ENCODE measurements around the gene KIRREL1.

The KIRREL1 gene

GRCh38 chr1:157993147-157993917 lies at the start of gene KIRREL1:
Gene KIRREL1, plus strand, starts transcription at chr1:157993645. Its CDS starts 32 bp downstream, at chr1:157993677.
- peak within 1 kb of the TSS; percentile 75 for H3K4me3 Mint-ChIP-seq
- H3K9me3 Mint-ChIP-seq = no peaks in the 10 kb centered on the region
- H3K36me3 Mint-ChIP-seq = no peaks in the 10 kb centered on the region
- H3K27ac Mint-ChIP-seq = no peak within 1 kb of the TSS
- peaks cover 11% of the 10 kb centered on the region for H3K4me1 Mint-ChIP-seq
- H3K27me3 Mint-ChIP-seq = peaks cover 22% of the 10 kb centered on the region

GRCh38 chr1:157944663-157945280 lies 48.7 kb upstream of the KIRREL1 start:
- Mint-ChIP-seq H3K4me1 (no peaks in the 10 kb centered on the region), H3K36me3 (no peaks in the 10 kb centered on the region), H3K27me3 (peaks cover 8% of the 10 kb centered on the region), H3K9me3 (no peaks in the 10 kb centered on the region), H3K4me3 (no peak overlapping the region), H3K27ac (no peak overlapping the region)

- H3K4me3 Mint-ChIP-seq = no peak overlapping the region
- no peaks in the 10 kb centered on the region for H3K4me1 Mint-ChIP-seq
- H3K27ac Mint-ChIP-seq = no peak overlapping the region
- H3K36me3 Mint-ChIP-seq = no peaks in the 10 kb centered on the region
- peaks cover 8% of the 10 kb centered on the region for H3K27me3 Mint-ChIP-seq
- H3K9me3 Mint-ChIP-seq = no peaks in the 10 kb centered on the region
These were observed 45.0 kb upstream of the KIRREL1 start for GRCh38 chr1:157948312-157949073.

GRCh38 chr1:157949074-157949354 lies 44.4 kb upstream of the KIRREL1 start:
- H3K4me1 Mint-ChIP-seq = no peaks in the 10 kb centered on the region
- no peaks in the 10 kb centered on the region for H3K36me3 Mint-ChIP-seq
- H3K27ac Mint-ChIP-seq = no peak overlapping the region
- peaks cover 8% of the 10 kb centered on the region for H3K27me3 Mint-ChIP-seq
- no peaks in the 10 kb centered on the region for H3K9me3 Mint-ChIP-seq
- no peak overlapping the region for H3K4me3 Mint-ChIP-seq

- peaks cover 10% of the 10 kb centered on the region for H3K27me3 Mint-ChIP-seq
- H3K27ac Mint-ChIP-seq = no peak overlapping the region
- H3K9me3 Mint-ChIP-seq = no peaks in the 10 kb centered on the region
- H3K4me3 Mint-ChIP-seq = no peak overlapping the region
- no peaks in the 10 kb centered on the region for H3K4me1 Mint-ChIP-seq
- H3K36me3 Mint-ChIP-seq = no peaks in the 10 kb centered on the region
These were observed 42.2 kb upstream of the KIRREL1 start for GRCh38 chr1:157951230-157951629.

- H3K36me3 Mint-ChIP-seq = no peaks in the 10 kb centered on the region
These were observed 40.8 kb upstream of the KIRREL1 start for GRCh38 chr1:157952601-157953000.

GRCh38 chr1:157955221-157955620 lies 38.2 kb upstream of the KIRREL1 start:
- H3K27me3 Mint-ChIP-seq = peaks cover 9% of the 10 kb centered on the region
- H3K4me1 Mint-ChIP-seq = no peaks in the 10 kb centered on the region
- no peaks in the 10 kb centered on the region for H3K9me3 Mint-ChIP-seq
- H3K4me3 Mint-ChIP-seq = no peak overlapping the region
- no peaks in the 10 kb centered on the region for H3K36me3 Mint-ChIP-seq
- no peak overlapping the region for H3K27ac Mint-ChIP-seq

More at GRCh38 chr1:157952601-157953000, 40.8 kb upstream of the KIRREL1 start:
- Mint-ChIP-seq H3K4me1 (no peaks in the 10 kb centered on the region), H3K27ac (no peak overlapping the region), H3K4me3 (no peak overlapping the region), H3K27me3 (peaks cover 17% of the 10 kb centered on the region), H3K9me3 (no peaks in the 10 kb centered on the region)

GRCh38 chr1:157955857-157956256 lies 37.6 kb upstream of the KIRREL1 start:
- Mint-ChIP-seq H3K36me3 (no peaks in the 10 kb centered on the region), H3K4me1 (no peaks in the 10 kb centered on the region), H3K9me3 (no peaks in the 10 kb centered on the region), H3K27me3 (peaks cover 9% of the 10 kb centered on the region), H3K4me3 (no peak overlapping the region), H3K27ac (no peak overlapping the region)

GRCh38 chr1:157956732-157957131 lies 36.7 kb upstream of the KIRREL1 start:
- H3K36me3 Mint-ChIP-seq = no peaks in the 10 kb centered on the region
- H3K27me3 Mint-ChIP-seq = peaks cover 9% of the 10 kb centered on the region
- no peak overlapping the region for H3K27ac Mint-ChIP-seq
- H3K9me3 Mint-ChIP-seq = no peaks in the 10 kb centered on the region
- H3K4me3 Mint-ChIP-seq = no peak overlapping the region
- no peaks in the 10 kb centered on the region for H3K4me1 Mint-ChIP-seq

GRCh38 chr1:157958263-157958662 lies 35.2 kb upstream of the KIRREL1 start:
- Mint-ChIP-seq H3K36me3 (no peaks in the 10 kb centered on the region), H3K4me1 (no peaks in the 10 kb centered on the region), H3K4me3 (no peak overlapping the region), H3K27ac (no peak overlapping the region), H3K27me3 (peaks cover 13% of the 10 kb centered on the region), H3K9me3 (no peaks in the 10 kb centered on the region)

GRCh38 chr1:157959750-157960149 lies 33.7 kb upstream of the KIRREL1 start:
- H3K27me3 Mint-ChIP-seq = peaks cover 13% of the 10 kb centered on the region
- no peak overlapping the region for H3K4me3 Mint-ChIP-seq
- no peak overlapping the region for H3K27ac Mint-ChIP-seq
- no peaks in the 10 kb centered on the region for H3K36me3 Mint-ChIP-seq
- no peaks in the 10 kb centered on the region for H3K9me3 Mint-ChIP-seq
- H3K4me1 Mint-ChIP-seq = no peaks in the 10 kb centered on the region

GRCh38 chr1:157960773-157961172 lies 32.7 kb upstream of the KIRREL1 start:
- H3K4me3 Mint-ChIP-seq = no peak overlapping the region
- H3K9me3 Mint-ChIP-seq = no peaks in the 10 kb centered on the region
- H3K27ac Mint-ChIP-seq = no peak overlapping the region
- no peaks in the 10 kb centered on the region for H3K36me3 Mint-ChIP-seq
- H3K27me3 Mint-ChIP-seq = peaks cover 13% of the 10 kb centered on the region
- H3K4me1 Mint-ChIP-seq = no peaks in the 10 kb centered on the region

- Mint-ChIP-seq H3K27me3 (peaks cover 8% of the 10 kb centered on the region), H3K4me1 (no peaks in the 10 kb centered on the region), H3K9me3 (no peaks in the 10 kb centered on the region), H3K27ac (no peak overlapping the region), H3K36me3 (no peaks in the 10 kb centered on the region), H3K4me3 (no peak overlapping the region)
These were observed 31.4 kb upstream of the KIRREL1 start for GRCh38 chr1:157961805-157962762.

- Mint-ChIP-seq H3K36me3 (no peaks in the 10 kb centered on the region), H3K27ac (no peak overlapping the region), H3K4me3 (no peak overlapping the region), H3K4me1 (no peaks in the 10 kb centered on the region), H3K9me3 (no peaks in the 10 kb centered on the region), H3K27me3 (peaks cover 4% of the 10 kb centered on the region)
These were observed 29.7 kb upstream of the KIRREL1 start for GRCh38 chr1:157963713-157964112.

GRCh38 chr1:157965584-157965983 lies 27.9 kb upstream of the KIRREL1 start:
- no peaks in the 10 kb centered on the region for H3K9me3 Mint-ChIP-seq
- peak overlapping the region; percentile 10 for H3K27ac Mint-ChIP-seq
- no peaks in the 10 kb centered on the region for H3K4me1 Mint-ChIP-seq
- H3K4me3 Mint-ChIP-seq = no peak overlapping the region
- peaks cover 4% of the 10 kb centered on the region for H3K27me3 Mint-ChIP-seq
- H3K36me3 Mint-ChIP-seq = no peaks in the 10 kb centered on the region
